ENCODE measurements around the gene TMEM109.

Gene TMEM109

DNA sequence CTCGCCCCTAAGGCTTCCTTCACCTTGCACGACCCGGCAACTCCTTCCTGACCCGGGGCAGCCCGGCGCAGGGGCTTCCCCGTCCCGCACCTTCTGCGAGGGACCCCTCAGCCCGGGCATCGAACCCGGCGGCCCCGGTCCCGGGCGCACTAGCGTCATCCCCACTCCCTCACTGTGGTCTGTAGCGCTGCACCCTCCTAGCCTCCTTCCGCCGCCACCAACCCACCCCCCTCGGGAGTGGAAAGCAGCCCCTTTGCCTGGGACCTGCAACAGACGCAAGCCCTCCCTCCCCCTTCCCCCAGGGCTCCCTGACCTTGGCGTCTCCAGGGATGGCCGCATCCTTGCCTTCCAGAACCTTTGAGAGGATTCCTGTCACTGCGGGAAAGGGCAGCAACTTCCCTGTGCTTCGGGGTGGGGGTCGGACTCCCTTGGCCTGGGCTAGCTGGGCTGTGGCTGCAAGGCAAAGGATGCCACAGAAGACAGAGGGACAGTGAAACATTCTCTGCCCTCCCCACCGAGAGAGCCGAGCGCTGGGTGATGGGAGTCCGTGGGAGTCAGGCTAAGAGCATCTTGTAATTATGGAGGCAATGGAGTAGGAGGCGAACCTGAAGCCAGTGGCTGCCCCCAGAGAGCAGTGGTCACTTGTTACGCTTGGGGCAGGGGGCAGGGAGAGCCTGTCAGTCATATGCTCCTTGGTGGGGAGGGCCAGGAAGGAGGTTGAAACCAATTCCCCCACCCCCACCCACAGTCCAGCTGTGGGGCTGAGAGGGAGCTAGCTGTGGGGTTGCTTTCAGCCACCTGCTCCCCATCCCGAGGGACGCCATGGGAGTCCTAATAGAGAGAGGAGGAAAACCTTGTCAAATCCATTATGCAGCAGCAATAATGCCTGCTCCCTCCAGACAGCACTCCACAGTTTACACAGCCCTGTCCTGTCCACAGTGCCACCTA, 11.2 kb downstream of the TMEM109 start:
- DNase-seq (ENCODE audit: low read depth in 1 of 2, low spot score in 1 of 2): no peak

DNA sequence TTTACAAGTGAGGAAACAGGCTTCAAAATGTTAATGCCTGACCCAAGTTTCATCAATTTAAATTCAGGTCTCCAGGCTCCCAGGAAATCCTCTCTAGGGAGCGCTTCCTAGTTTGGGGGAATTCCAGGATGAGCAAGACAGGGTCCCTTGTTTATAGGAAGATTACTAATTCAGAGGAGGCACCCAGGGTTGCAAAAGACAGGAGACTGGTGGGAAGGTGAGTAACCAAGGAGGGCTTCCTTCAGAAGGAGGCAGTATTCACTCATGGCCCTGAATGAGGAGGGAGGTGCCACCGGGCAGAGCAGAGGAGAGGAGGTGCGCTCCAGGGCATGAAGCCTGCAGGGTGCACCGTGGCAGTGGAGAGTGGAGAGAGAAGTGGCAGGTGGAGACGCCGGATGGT, 11.9 kb downstream of the TMEM109 start:
- no peak for DNase-seq (ENCODE audit: low read depth in 1 of 2, low spot score in 1 of 2)

- DNase-seq (ENCODE audit: low read depth in 1 of 2, low spot score in 1 of 2): no peak
Observed at GRCh38 chr11:60926500-60926899, 12.5 kb downstream of the TMEM109 start.

- DNase-seq (ENCODE audit: low read depth in 1 of 2, low spot score in 1 of 2): no peak
Observed at GRCh38 chr11:60927061-60927592, 13.2 kb downstream of the TMEM109 start.

- no peak for DNase-seq (ENCODE audit: low read depth in 1 of 2, low spot score in 1 of 2)
Observed at GRCh38 chr11:60927600-60927999, 13.6 kb downstream of the TMEM109 start.

DNA sequence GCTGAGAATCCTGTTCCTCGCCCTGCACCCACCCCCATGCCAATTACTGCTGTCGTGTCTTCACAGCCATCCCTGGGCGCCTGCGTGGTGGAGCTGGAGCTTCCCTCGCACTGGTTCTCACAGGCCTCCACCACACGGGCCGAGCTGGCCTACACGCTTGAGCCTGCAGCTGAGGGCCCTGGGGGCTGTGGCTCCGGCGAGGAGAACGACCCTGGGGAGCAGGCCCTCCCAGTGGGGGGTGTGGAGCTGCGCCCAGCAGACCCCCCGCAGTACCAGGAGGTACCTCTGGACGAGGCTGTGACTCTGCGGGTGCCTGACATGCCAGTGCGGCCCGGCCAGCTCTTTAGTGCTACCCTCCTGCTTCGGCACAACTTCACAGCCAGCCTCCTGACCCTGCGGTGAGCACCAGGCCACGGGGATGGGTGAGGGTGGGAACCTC, 14.6 kb downstream of the TMEM109 start:
- no peak for DNase-seq (ENCODE audit: low read depth in 1 of 2, low spot score in 1 of 2)

DNA sequence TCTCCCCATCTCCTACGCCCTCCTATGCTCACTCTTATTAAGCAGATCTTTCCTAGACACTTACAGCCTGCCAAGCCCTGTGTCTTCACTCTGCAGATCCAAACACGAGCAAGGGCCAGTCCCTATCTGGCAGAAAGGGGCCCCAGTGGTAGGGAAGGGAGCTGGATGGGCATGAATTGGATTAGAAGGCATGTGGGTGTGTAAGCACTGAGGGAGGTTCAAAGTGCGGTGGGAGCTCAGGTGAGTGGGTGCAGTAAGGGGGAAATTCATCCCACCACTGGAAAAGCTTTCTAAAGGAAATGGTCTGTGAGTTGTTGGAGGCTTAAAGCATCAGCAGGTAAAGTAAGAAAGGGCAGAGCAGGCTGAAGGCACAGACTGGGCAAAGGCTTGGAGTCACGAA, 15.8 kb downstream of the TMEM109 start:
- no peak for DNase-seq (ENCODE audit: low read depth in 1 of 2, low spot score in 1 of 2)

- DNase-seq (ENCODE audit: low read depth in 1 of 2, low spot score in 1 of 2): no peak
Observed at GRCh38 chr11:60930394-60930793, 16.4 kb downstream of the TMEM109 start.

DNA sequence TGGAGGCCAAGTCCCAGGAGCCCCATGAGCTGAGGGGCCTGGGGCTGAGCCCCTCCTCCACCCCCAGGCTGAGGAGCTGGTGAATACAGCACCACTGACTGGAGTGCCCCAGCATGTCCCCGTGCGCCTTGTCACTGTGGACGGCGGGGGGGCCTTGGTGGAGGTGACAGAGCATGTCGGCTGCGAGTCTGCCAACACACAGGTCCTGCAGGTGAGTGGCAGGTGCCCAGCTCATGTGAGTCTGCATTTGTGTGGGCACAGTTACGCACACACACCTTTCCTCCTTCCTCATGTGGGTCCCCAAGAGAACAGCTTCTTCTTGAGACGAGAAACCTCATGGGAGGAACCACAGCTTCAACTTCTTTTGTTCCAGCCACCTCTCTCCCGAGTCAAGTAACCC, 18.0 kb downstream of the TMEM109 start:
- no peak for DNase-seq (ENCODE audit: low read depth in 1 of 2, low spot score in 1 of 2)

DNA sequence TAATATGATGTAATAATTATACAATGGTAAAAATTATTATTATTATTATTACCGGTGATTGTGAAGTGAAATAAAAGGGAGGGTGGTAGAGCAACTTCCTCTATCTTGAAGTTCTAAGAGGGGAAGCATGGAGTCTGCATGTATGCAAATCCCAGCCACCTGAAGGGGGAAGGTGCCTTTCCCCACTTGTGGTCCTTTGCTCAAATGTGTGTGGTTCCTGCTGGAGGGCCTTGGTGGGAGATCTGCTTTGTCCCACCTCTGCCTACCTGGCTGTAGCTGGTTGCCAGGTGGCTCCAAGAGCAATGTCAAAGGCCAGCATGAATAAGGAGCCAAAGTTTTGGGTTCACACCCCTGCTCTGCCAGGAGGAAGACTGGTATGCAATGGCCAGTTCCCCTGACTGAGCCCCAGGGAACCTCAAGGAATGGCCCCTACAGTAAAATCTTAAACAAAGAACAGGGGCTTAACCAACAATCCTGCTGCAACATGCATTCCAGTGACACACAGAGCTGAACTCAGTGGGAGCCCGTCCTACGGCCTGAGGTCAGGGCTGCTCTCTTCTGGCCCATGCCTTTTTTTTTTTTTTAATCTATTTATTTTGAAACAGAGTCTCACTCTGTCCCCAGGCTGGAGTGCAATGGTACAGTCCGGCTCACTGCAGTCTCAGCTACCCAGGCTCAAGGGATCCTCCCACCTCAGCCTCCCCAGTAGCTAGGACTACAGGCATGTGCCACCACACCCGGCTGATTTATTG, 18.8 kb downstream of the TMEM109 start:
- DNase-seq (ENCODE audit: low read depth in 1 of 2, low spot score in 1 of 2): no peak

GRCh38 chr11:60933416-60934123, 19.6 kb downstream of the TMEM109 start:
- DNase-seq (ENCODE audit: low read depth in 1 of 2, low spot score in 1 of 2): no peak

GRCh38 chr11:60934124-60934789, 20.3 kb downstream of the TMEM109 start:
- no peak for DNase-seq (ENCODE audit: low read depth in 1 of 2, low spot score in 1 of 2)

DNA sequence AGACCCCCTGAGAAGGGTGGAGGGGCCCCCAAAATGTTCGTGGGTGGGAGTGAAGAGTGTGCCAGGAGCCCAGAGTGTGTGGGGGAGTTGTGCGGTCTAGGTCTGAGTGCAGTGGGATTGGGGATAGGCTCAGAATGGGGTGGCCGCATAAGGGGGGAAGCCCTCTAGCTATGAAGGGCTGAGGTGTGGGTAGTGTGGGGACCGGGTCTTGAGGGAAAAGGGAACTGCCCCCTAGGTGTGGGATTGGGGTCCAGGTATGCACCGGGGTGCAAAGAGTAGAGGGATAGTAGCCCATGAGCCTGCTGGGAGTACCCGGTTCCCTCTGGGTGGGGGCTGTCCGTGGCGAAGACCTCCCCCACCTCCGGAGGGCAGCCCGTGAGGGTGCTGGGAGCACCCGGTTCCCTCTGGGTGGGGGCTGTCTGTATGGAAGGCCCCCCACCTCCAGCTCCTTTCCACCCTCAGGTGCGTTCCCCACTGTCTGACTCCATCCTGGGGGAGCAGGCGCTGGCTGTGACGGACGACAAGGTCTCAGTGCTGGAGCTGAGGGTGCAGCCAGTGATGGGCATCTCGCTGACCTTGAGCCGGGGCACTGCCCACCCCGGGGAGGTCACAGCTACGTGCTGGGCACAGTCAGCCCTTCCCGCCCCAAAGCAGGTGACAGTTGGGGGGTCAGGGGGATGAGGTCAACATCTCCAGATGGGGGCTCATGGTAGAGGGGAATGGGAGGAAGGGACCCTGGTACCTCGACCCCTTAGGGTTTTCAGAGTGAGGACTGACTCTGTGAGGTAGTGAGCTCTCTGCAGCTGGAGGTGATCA, 21.0 kb downstream of the TMEM109 start:
- DNase-seq (ENCODE audit: low read depth in 1 of 2, low spot score in 1 of 2): no peak

- DNase-seq (ENCODE audit: low read depth in 1 of 2, low spot score in 1 of 2): no peak
Observed at GRCh38 chr11:60935676-60936442, 21.9 kb downstream of the TMEM109 start.

GRCh38 chr11:60936467-60937143, 22.6 kb downstream of the TMEM109 start:
- no peak for DNase-seq (ENCODE audit: low read depth in 1 of 2, low spot score in 1 of 2)

- DNase-seq (ENCODE audit: low read depth in 1 of 2, low spot score in 1 of 2): no peak
Observed at GRCh38 chr11:60937144-60937527, 23.2 kb downstream of the TMEM109 start.

DNA sequence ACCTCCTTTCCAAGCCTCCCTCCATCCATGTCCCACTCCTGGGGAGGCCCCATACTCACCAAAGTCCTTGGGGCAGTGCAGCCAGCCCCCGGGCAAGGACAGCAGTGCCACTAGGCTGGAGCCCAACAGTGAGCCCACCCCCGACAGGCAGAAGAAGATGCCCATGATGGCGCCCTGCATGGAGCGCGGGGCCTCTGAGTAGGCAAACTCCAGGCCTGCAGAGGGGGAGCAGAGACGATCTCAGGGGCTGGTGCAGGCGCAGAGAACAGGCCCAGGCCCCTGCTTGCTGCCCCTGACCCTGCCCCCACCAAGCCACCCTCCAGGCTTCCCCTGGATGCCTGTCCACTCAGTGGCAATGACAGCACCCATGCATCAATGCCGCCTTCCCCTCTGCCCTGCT, 23.9 kb downstream of the TMEM109 start:
- DNase-seq (ENCODE audit: low read depth in 1 of 2, low spot score in 1 of 2): no peak

- no peak for DNase-seq (ENCODE audit: low read depth in 1 of 2, low spot score in 1 of 2)
Observed at GRCh38 chr11:60938500-60938899, 24.5 kb downstream of the TMEM109 start.

DNA sequence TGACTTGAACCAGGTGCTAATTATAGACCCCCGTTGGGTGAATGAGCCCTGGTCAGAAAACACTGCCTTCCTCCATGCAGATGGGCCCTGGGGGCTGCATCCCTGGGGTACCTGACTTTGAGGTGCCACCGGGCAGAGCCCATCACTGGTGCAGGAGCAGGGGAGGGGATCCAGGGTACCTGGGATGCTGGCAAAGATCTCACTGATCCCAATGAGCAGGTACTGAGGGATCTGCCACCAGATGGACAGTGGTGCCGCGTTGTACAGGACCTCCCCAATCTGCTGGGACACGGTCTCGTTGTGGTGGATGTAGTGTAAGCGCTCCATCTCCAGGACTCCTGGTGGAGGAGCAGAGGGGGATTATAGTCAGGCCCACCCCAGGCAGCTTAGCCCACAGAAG, 25.3 kb downstream of the TMEM109 start:
- no peak for DNase-seq (ENCODE audit: low read depth in 1 of 2, low spot score in 1 of 2)
